Measurements from ENCODE around the gene PRKRIP1. TPM values are rescaled to one million over a fixed set of nuclear protein-coding genes. Genes with fewer than 3 reads are reported as not detected.

PRKRIP1 gene
- total and polyA plus RNA-seq, 2 experiments from 2014 or later, result 25.5 to 29.1 TPM

GRCh38 chr7:102389810-102390209, 6.4 kb upstream of the PRKRIP1 start:
- no peaks in the 10 kb centered on the region for H3K27me3 ChIP-seq (ENCODE audit: insufficient read depth)
- peaks cover 3% of the 10 kb centered on the region; the same call in 1 of the 2 replicates for H3K36me3 ChIP-seq (ENCODE audit: insufficient read depth)
- Mint-ChIP-seq H3K4me3 (no peak overlapping the region), H3K36me3 (ENCODE audit: low read depth) (peaks cover 19% of the 10 kb centered on the region), H3K27ac (no peak overlapping the region), H3K27me3 (ENCODE audit: insufficient read depth, low read depth, poor library complexity) (peaks cover 6% of the 10 kb centered on the region), H3K4me1 (no peaks in the 10 kb centered on the region; the same call in 2 of the 3 replicates), H3K9me3 (no peaks in the 10 kb centered on the region)
- H3K4me3 ChIP-seq, result no peak overlapping the region
- TF ChIP-seq EZH2 (IDR thresholded peaks at IDR 0.05; ENCODE audit: low read depth, unreplicated experiment), result no peak
- TF ChIP-seq EZH2phosphoT487 (IDR thresholded peaks at IDR 0.05; ENCODE audit: unreplicated experiment), result no peak
- TF ChIP-seq JUNB (IDR thresholded peaks at IDR 0.05; ENCODE audit: unreplicated experiment), result no peak
- no peak for TF ChIP-seq REST (IDR thresholded peaks at IDR 0.05; ENCODE audit: unreplicated experiment)
- no peak for TF ChIP-seq ZNF114 (CRISPR knock-in tag; IDR thresholded peaks at IDR 0.05)
- TF ChIP-seq ZNF331 (CRISPR knock-in tag; IDR thresholded peaks at IDR 0.05; ENCODE audit: low read depth), result no peak
- TF ChIP-seq STAT1 (IDR thresholded peaks at IDR 0.05; ENCODE audit: unreplicated experiment), result no peak
- TF ChIP-seq ETS1 (IDR thresholded peaks at IDR 0.05), result no peak
- TF ChIP-seq CTCF (conservative IDR thresholded peaks at IDR 0.05; ENCODE audit: low read depth in 2 of 2), result no peak
- TF ChIP-seq CREB1 (CRISPR knock-in tag; IDR thresholded peaks at IDR 0.05; ENCODE audit: low read depth), result no peak
- no peak for TF ChIP-seq NANOG (IDR thresholded peaks at IDR 0.05; ENCODE audit: borderline replicate concordance)
- TF ChIP-seq ZNF462 (CRISPR knock-in tag; IDR thresholded peaks at IDR 0.05), result no peak
- TF ChIP-seq POLR2AphosphoS5 (IDR thresholded peaks at IDR 0.05; ENCODE audit: low read depth), result no peak
- no peak for DNase-seq (ENCODE audit: low spot score)
- no peaks in the 10 kb centered on the region for H3F3A ChIP-seq (replicated peaks; ENCODE audit: low read depth)
- H2AFZ ChIP-seq, result no peak overlapping the region
- no peaks in the 10 kb centered on the region; the same call in 1 of the 2 replicates for H4K20me1 ChIP-seq (replicated peaks; ENCODE audit: insufficient read depth)
- no peaks in the 10 kb centered on the region for H3K9me2 ChIP-seq (ENCODE audit: insufficient read depth)
- no peaks in the 10 kb centered on the region for H3K4me1 ChIP-seq (ENCODE audit: insufficient read depth)
- no peak for ATAC-seq
- no peak overlapping the region for H3K27ac ChIP-seq (ENCODE audit: low read depth)
- H3K4me2 ChIP-seq, result no peak overlapping the region
- H3K79me2 ChIP-seq (replicated peaks; ENCODE audit: insufficient read depth), result no peaks in the 10 kb centered on the region

All from GM23338 (cell line).